GM10248 (cell line): ENCODE results near the gene MPI.
A peak's percentile ranks its signal among the peaks of the same experiment; 100 is the strongest.

Source experiments
- CTCF ChIA-PET: fragments of 300-600 bp; sonication (Branson Sonifier 250); formaldehyde crosslinking; extraction: SDS; loops from one replicate; lab custom pipeline; 2021; ENCODE audit warnings: antibody characterized with exemption; lab: Yijun Ruan, JAX
- POLR2A ChIA-PET: fragments of 350-650 bp; sonication (Branson Sonifier 250); formaldehyde crosslinking; extraction: SDS; loops from one replicate; lab custom pipeline; 2020; ENCODE audit warnings: antibody characterized with exemption; lab: Yijun Ruan, JAX
- DNase-seq: peaks from one replicate; pipeline ENCODE4 v3.0.0; 2012; ENCODE audit errors: extremely low spot score
- CTCF ChIP-seq: IDR thresholded peaks from 2 replicates; pipeline ENCODE4 v1.5.1; 2012; ENCODE audit warnings: mild to moderate bottlenecking, low read depth; ENCODE audit errors: extremely low read depth, missing control alignments, control extremely low read depth

Gene MPI

GRCh38 chr15:74889883-74890664 is at the start of gene MPI:
Gene MPI, plus strand, starts transcription at chr15:74890042. Its CDS starts 32 bp downstream, at chr15:74890074.
- peak; percentile 96 for DNase-seq
- ChIA-PET POLR2A (interaction anchor here (1.3 kb wide), 1 partner anchor 20 kb away, joined by 8 read pairs; no protein-coding TSS in a partner anchor), CTCF (interaction anchor here (1.0 to 6.3 kb wide), 4 partner anchors 11 to 259 kb away, joined by 3 to 101 read pairs (median 3); no protein-coding TSS in a partner anchor)
- TF ChIP-seq CTCF = no peak

GRCh38 chr15:74840851-74841775 is 48.7 kb upstream of the MPI start:
- ChIA-PET POLR2A (no interaction called here), CTCF (interaction anchor here (0.8 to 3.8 kb wide), 11 partner anchors 11 to 109 kb away, joined by 3 to 19 read pairs (median 4); no protein-coding TSS in a partner anchor)
- DNase-seq = no peak
- TF ChIP-seq CTCF = no peak

- POLR2A ChIA-PET = no interaction called here
- CTCF ChIA-PET = interaction anchor here (0.8 to 3.8 kb wide), 15 partner anchors 8 to 210 kb away, joined by 3 to 19 read pairs (median 5); partner anchors contain the start of gene FAM219B
- no peak for TF ChIP-seq CTCF
- DNase-seq = no peak
Observed at GRCh38 chr15:74841891-74842373, 47.9 kb upstream of the MPI start.

GRCh38 chr15:74842581-74843444 is 47.0 kb upstream of the MPI start, which contains the start of gene ULK3:
Gene ULK3, minus strand, starts transcription at chr15:74843156. Its CDS starts 51 bp downstream, at chr15:74843105.
- peak; percentile 97 for DNase-seq
- POLR2A ChIA-PET = interaction anchor here (1.4 kb wide), 1 partner anchor 27 kb away, joined by 5 read pairs; no protein-coding TSS in a partner anchor
- CTCF ChIA-PET = interaction anchor here (0.7 to 3.8 kb wide), 25 partner anchors 9 to 225 kb away, joined by 3 to 19 read pairs (median 4); partner anchors contain the start of gene FAM219B
- peak; percentile 63 for TF ChIP-seq CTCF

- ChIA-PET CTCF (interaction anchor here (0.6 to 3.8 kb wide), 18 partner anchors 8 to 226 kb away, joined by 3 to 19 read pairs (median 4); no protein-coding TSS in a partner anchor), POLR2A (interaction anchor here (1.4 kb wide), 1 partner anchor 27 kb away, joined by 5 read pairs; no protein-coding TSS in a partner anchor)
- no peak for DNase-seq
- no peak for TF ChIP-seq CTCF
Observed at GRCh38 chr15:74843445-74843828, 46.4 kb upstream of the MPI start.
